NOMO-1 (cell line): Measurements from ENCODE around the gene FAM184A.

Experiments
- DNase-seq, 2 experiments: peaks; one replicate each; lab custom pipeline; 2025; ENCODE audit not compliant: unreplicated experiment in 2 of 2; lab: John Stamatoyannopoulos, UW

FAM184A gene

GRCh38 chr6:119060255-119060907 is 18.1 kb downstream of the FAM184A start:
- DNase-seq, result no peak

- DNase-seq, result no peak
Measured at GRCh38 chr6:119055069-119055468, 23.4 kb downstream of the FAM184A start.

GRCh38 chr6:119052987-119053386 is 25.5 kb downstream of the FAM184A start:
- no peak for DNase-seq

GRCh38 chr6:119052292-119052889 is 26.1 kb downstream of the FAM184A start:
- no peak for DNase-seq

- DNase-seq, result no peak
Measured at GRCh38 chr6:119044255-119044654, 34.2 kb downstream of the FAM184A start.

- no peak for DNase-seq
Measured at GRCh38 chr6:119043783-119044182, 34.7 kb downstream of the FAM184A start.

- no peak for DNase-seq
Measured at GRCh38 chr6:119043265-119043664, 35.2 kb downstream of the FAM184A start.

GRCh38 chr6:119040636-119041035 is 37.8 kb downstream of the FAM184A start:
- no peak for DNase-seq

- no peak for DNase-seq
Measured at GRCh38 chr6:119040229-119040628, 38.2 kb downstream of the FAM184A start.

GRCh38 chr6:119037941-119038623 is 40.4 kb downstream of the FAM184A start:
- DNase-seq, result no peak

GRCh38 chr6:119037264-119037663 is 41.2 kb downstream of the FAM184A start:
- no peak for DNase-seq

GRCh38 chr6:119036081-119036480 is 42.4 kb downstream of the FAM184A start:
- DNase-seq, result no peak

- no peak for DNase-seq
Measured at GRCh38 chr6:119035459-119035858, 43.0 kb downstream of the FAM184A start.

- no peak for DNase-seq
Measured at GRCh38 chr6:119034827-119035458, 43.5 kb downstream of the FAM184A start.

GRCh38 chr6:119032428-119032827 is 46.0 kb downstream of the FAM184A start:
- DNase-seq, result no peak

GRCh38 chr6:119030759-119031158 is 47.7 kb downstream of the FAM184A start:
- DNase-seq, result no peak

- DNase-seq, result no peak
Measured at GRCh38 chr6:119028091-119028490, 50.4 kb downstream of the FAM184A start.

- DNase-seq, result no peak
Measured at GRCh38 chr6:119027465-119027864, 51.0 kb downstream of the FAM184A start.

- no peak for DNase-seq
Measured at GRCh38 chr6:119026822-119027221, 51.6 kb downstream of the FAM184A start.

- no peak for DNase-seq
Measured at GRCh38 chr6:119025793-119026192, 52.7 kb downstream of the FAM184A start.

- DNase-seq, result no peak
Measured at GRCh38 chr6:119024111-119024510, 54.4 kb downstream of the FAM184A start.

- no peak for DNase-seq
Measured at GRCh38 chr6:119022796-119023195, 55.7 kb downstream of the FAM184A start.
